CD4-positive, alpha-beta T cell treated with Interleukin-15 for 1 hour (primary cell): ENCODE data around the gene INSM2.

Experiments
- DNase-seq: peaks from one replicate; pipeline ENCODE4 v3.0.0-alpha.2; 2020

The INSM2 gene

DNA sequence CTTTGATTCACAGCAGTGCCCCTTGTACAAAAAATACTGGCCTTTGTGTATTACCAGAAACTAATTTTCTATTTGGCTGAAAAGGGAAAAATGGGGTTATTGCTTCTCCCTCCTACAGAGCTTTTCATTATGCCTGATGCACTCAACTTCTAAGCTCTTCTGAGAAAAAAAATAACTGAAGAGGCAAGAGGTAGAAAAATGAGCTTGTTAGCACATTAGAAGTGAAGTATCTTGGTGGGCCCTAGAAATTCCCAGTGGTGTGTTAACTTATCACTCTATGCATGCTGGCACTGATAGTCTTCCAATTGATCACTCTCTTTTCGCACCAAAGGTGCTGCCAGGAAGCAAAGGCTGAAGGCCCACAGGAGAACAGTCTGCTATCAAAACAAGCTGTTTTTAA, 17.1 kb downstream of the INSM2 start:
- DNase-seq, result no peak

DNA sequence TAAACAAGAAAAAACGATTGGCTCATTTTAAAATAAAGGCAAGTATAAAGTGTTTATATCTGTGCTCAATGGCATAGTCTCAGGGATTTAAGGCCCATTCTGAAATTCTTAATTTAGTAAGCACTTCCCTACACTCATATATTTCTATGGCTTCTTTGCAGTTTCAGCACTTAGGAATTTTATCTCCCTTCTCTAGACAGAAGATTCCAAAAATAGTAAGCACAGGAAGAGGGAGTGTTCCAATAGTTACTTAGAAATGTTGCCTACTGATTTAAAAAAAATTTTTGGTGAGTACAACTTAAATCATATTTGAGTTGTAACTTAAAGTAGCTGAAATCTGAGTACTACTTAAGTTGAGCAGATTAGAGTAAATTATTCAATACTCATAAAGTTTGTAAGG, 19.8 kb downstream of the INSM2 start:
- no peak for DNase-seq

DNA sequence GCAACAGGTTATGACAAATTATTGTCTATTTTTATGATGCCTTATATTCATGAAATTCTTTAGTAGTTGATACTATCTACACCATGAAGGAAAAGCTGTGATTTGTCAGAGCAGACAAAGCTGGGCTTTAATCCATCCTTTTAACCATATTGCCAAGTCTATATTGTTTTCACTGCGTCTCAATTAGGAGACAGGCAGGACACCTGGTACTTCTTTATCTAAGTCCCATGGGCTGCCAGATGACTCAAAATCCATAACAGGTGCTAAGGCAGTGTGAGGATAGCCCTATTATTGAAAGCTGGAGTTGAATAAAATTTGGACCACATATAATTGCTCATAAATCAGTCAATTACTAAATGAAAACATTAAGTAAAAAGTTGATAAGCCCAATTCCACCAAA, 22.6 kb downstream of the INSM2 start:
- DNase-seq, result no peak

DNA sequence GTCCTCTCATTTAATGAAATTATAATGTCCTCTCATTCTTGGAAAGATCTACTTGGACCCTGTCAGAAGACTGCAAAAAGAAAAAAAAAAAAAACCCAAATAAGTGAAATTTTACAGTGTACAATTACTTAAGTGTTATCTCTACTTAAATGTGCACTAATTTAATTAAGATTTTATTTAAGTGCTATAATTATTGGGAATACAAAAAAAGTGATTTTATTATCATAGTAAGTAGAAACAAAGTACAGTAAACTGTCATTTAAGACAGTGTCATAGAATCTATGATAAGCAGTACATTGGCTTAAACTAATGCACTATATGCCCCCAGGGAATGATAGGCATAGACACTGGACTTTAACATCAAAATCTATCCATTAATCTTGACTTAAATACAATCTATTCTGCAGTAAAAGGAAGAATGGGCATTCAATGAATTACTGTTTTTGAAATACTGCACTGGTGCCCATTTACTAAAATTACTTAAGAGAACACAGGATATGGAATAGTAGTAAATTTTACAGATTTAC, 23.3 kb downstream of the INSM2 start:
- no peak for DNase-seq

DNA sequence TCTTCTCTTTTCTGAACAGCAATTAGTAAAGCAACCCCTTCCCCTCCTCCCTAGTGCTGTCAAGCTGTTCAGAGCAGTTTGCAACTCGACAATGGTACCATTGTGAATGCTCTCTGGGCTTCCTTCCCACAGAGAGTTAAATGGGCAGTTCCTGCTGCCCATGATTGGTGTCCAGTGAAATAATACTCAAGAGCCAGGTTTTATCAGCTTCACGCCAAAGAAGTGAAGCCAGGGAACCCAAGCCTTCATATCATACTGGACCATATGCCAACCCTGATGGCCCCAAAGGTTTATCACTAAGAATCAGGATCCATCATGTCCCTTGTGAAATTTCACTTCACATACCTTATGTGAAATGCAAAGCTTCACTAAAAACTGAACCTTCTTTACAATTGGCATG, 24.7 kb downstream of the INSM2 start:
- no peak for DNase-seq

DNA sequence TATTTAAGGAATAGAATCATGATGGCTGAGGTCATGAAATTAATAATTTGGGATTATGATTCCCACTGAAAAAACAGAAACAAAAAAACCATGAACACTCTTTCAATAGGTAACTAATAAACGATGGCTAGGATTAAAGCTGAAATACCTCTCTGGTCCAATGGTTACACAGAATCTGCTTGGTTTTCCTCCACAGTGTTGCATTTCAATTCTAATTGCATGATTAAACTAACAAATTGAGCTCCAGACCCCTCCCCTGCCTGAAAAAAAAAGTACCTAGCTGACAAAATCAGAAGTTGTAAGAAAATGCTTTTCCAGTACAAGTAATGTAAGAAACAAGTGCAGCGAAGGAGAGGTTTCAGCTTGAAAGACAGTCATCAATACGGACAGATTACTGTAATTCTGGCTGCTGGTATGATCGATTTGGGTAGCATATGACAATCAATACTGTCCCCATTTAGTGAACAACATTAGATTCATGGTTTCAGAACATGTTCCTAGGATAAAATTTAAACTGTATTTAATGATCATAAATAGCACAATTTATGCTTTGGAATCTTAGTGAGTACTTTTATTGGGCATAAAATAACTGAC, 32.0 kb downstream of the INSM2 start:
- no peak for DNase-seq

DNA sequence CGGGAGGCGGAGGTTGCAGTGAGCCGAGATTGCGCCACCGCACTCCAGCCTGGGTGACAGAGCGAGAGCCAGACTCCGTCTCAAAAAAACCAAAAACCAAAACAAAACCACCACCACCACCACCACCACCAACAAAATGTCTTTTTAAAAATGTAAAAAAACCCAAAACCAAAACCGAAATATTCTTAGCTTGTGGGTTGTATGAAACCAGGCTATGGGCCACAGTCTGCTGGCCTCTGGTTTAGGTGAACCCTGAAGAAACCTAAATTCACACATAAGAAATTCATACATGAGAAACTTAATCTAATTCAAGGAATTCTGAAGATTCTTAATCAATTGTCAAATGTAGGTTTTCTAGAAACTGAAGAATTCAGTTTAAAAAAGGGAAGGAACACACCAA, 37.6 kb downstream of the INSM2 start:
- no peak for DNase-seq

DNA sequence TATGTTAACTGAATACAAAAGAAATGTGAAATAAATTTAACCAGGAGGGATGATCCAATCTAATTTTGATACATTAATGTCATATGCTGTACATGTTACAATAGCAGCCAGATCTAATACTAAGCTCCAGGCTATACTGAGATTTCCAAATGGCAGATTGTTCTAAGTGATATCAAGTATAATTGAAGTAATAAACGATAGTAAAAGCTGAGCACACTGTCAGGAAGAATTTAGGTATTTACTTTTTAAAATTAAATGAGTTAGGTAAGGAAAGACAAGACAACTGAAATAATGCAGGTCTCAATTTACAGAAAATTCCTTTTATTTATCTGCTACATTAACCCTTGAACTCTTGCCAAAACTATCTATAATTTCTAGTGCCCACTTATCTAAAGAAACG, 39.9 kb downstream of the INSM2 start:
- no peak for DNase-seq

DNA sequence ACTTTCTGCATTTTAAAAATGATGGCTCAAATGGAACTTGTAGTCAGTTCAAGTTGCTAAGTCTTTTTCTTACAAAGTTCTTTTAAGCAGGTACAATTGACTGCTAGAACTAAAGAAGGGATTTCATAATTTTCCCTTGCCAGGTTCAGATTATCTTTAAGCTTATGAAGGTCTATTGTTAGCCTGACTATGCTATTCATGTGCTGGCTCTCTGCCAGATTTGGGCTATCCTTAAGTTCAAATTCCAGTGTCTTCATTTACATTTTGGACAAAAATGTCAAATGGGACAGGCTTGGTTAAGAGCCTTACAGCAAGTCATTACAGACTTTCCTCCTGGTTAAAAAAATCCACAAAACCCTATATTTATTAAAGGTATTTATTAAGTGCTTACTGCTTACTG, 42.3 kb downstream of the INSM2 start:
- DNase-seq, result no peak

DNA sequence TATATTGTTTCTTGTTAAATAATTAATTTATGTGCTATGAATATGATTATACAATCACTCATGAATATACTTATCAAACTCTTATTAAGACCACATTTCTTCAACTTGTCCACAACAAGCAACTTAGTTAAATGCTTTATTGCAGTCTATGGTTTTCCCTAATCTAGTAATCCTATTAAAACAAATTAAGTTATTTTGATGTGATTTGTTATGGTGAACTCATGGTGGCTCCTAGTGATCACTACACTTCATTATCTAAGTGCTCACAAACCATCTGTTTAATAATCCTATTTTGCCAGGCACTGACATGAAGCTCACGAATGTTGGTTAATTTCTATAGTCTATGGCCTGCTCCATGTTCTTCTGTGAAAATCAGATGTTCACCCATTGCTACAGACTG, 42.9 kb downstream of the INSM2 start:
- no peak for DNase-seq

DNA sequence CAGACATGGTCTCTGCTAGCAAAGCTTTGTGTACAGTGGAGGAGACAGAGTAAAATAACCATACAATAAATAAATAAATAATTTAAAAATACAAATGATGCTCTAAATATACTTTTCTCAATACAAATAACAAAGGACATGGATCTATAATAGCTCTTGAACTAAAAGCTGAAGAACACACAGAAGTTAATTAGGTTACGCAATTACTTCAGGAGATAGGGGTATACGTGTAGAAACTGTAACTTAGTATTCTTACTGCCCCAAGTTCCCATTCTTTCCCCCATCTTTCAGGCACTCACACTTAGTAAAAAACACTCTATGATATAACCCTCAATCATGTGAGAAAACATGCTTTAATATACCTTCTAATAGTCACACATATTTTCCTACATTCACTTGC, 44.2 kb downstream of the INSM2 start:
- no peak for DNase-seq

DNA sequence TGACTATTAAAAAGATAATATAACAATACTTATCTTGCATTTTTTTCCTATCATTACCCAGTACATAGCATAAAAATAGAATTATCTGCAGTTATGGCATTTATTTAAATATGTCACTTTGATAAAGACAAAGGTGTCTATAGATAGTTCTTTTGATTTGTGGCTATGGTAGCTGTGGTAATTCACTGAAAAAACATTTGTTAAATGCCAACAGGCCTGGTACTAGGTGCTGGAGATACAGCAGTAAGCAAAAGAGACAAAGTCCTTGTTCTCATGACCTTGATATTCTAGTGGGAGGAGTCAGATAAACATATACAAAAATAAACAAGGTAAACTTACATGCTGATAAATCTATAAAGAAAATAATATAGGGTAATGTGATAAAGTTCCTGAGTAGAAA, 44.7 kb downstream of the INSM2 start:
- DNase-seq, result no peak
